Thoracic aorta (tissue), 2 donors: ENCODE results near the gene FUT9. TPM values are rescaled to one million over a fixed set of nuclear protein-coding genes. Genes with fewer than 3 reads are reported as not detected.
A peak's percentile ranks its signal among the peaks of the same experiment; 100 is the strongest.

Experiments
- ATAC-seq: fragments of 150-250 bp; one replicate; pipeline ENCODE4 v1.8.0; 2017; ENCODE audit warnings: low read depth; ENCODE audit not compliant: insufficient number of reproducible peaks, low FRiP score
- DNase-seq: peaks from one replicate; pipeline ENCODE4 v3.0.0-alpha.2; 2020; ENCODE audit warnings: low spot score
- H3K27ac ChIP-seq, 2 donors: fragments of 200-600 bp; sonication (generic); 1 replicate in 1 of 2; 2 replicates in 1 of 2; pipeline ENCODE4 v1.5.1; 2016; ENCODE audit warnings: mild to moderate bottlenecking in 2 of 2, moderate library complexity in 2 of 2
- H3K27me3 ChIP-seq: fragments of 200-600 bp; sonication (generic); replicated peaks from 2 replicates; pipeline ENCODE4 v1.6.0; 2016; ENCODE audit warnings: mild to moderate bottlenecking; ENCODE audit not compliant: insufficient read depth
- H3K36me3 ChIP-seq: fragments of 200-600 bp; sonication (generic); one replicate; pipeline ENCODE4 v1.5.1; 2016
- H3K4me1 ChIP-seq, 2 donors: fragments of 200-600 bp; sonication (generic); 1 replicate in 1 of 2; 2 replicates in 1 of 2; pipeline versions ENCODE4 v1.5.1 to v1.6.0; 2016; ENCODE audit warnings: low read depth in 2 of 2, mild to moderate bottlenecking in 1 of 2; ENCODE audit not compliant: control insufficient read depth in 1 of 2
- H3K4me3 ChIP-seq: fragments of 200-600 bp; sonication (generic); 2 replicates; pipeline ENCODE4 v1.5.1; 2016; ENCODE audit warnings: mild to moderate bottlenecking
- H3K9me3 ChIP-seq: fragments of 200-600 bp; sonication (generic); 2 replicates; pipeline ENCODE4 v1.5.1; 2016
- CTCF ChIP-seq: fragments of 200-600 bp; sonication (generic); IDR thresholded peaks from one replicate; pipeline ENCODE4 v1.5.1; 2019; ENCODE audit warnings: antibody characterized with exemption
- total RNA-seq, 2 donors: library from RNA; depleted of rRNA; stranded (reverse); fragments of >200 nt; gene quantifications; one replicate each; pipeline versions ENCODE4 v1.1.0 to v1.2.3, GENCODE V29; 2016

FUT9 gene
- total RNA-seq, 2 donors from 2014 or later = not detected

GRCh38 chr6:96235927-96236326 lies 220.2 kb downstream of the FUT9 start:
- H3K4me1 ChIP-seq = no peaks in the 10 kb centered on the region
- TF ChIP-seq CTCF = no peak
- no peaks in the 10 kb centered on the region for H3K36me3 ChIP-seq
- H3K9me3 ChIP-seq = no peaks in the 10 kb centered on the region
- no peaks in the 10 kb centered on the region for H3K27me3 ChIP-seq
- ATAC-seq (no peak), DNase-seq (no peak)
- H3K4me3 ChIP-seq = no peak overlapping the region
- H3K27ac ChIP-seq = no peak overlapping the region

- DNase-seq = no peak
- H3K4me3 ChIP-seq = no peak overlapping the region
- H3K27ac ChIP-seq = no peak overlapping the region
- H3K9me3 ChIP-seq = no peaks in the 10 kb centered on the region
- no peaks in the 10 kb centered on the region for H3K27me3 ChIP-seq
- H3K4me1 ChIP-seq = no peaks in the 10 kb centered on the region
- H3K36me3 ChIP-seq = no peaks in the 10 kb centered on the region
- ATAC-seq = no peak
- TF ChIP-seq CTCF = no peak
These were observed 220.7 kb downstream of the FUT9 start for GRCh38 chr6:96236471-96236870.

- no peak for ATAC-seq
- H3K9me3 ChIP-seq = no peaks in the 10 kb centered on the region
- no peaks in the 10 kb centered on the region for H3K36me3 ChIP-seq
- H3K4me3 ChIP-seq = no peak overlapping the region
- no peak for TF ChIP-seq CTCF
- H3K27me3 ChIP-seq = no peaks in the 10 kb centered on the region
- H3K27ac ChIP-seq = no peak overlapping the region
- DNase-seq = no peak
- no peaks in the 10 kb centered on the region for H3K4me1 ChIP-seq
These were observed 222.0 kb downstream of the FUT9 start for GRCh38 chr6:96237638-96238347.

- Histone ChIP-seq H3K9me3 (no peaks in the 10 kb centered on the region), H3K27ac (no peak overlapping the region), H3K4me3 (no peak overlapping the region), H3K4me1 (no peaks in the 10 kb centered on the region), H3K36me3 (no peaks in the 10 kb centered on the region), H3K27me3 (no peaks in the 10 kb centered on the region)
- no peak for TF ChIP-seq CTCF
- peak; percentile 23 for ATAC-seq
- DNase-seq = no peak
These were observed 230.8 kb downstream of the FUT9 start for GRCh38 chr6:96246563-96246962.

GRCh38 chr6:96249755-96250154 lies 234.0 kb downstream of the FUT9 start:
- no peaks in the 10 kb centered on the region for H3K9me3 ChIP-seq

More at GRCh38 chr6:96249755-96250154, 234.0 kb downstream of the FUT9 start:
- no peak for DNase-seq
- no peak for TF ChIP-seq CTCF
- no peaks in the 10 kb centered on the region for H3K4me1 ChIP-seq
- H3K4me3 ChIP-seq = no peak overlapping the region
- ATAC-seq = no peak
- no peaks in the 10 kb centered on the region for H3K36me3 ChIP-seq
- no peaks in the 10 kb centered on the region for H3K27me3 ChIP-seq
- H3K27ac ChIP-seq = no peak overlapping the region
